IMR-90 (cell line): ENCODE results near the gene MEIS2. TPM values are rescaled to one million over a fixed set of nuclear protein-coding genes. Genes with fewer than 3 reads are reported as not detected.

Experiments used
- ATAC-seq: fragments of 200-7000 bp; cut with Tn5 transposase; 2 replicates; pipeline ENCODE4 v1.9.1; 2020; ENCODE audit warnings: low read depth, mild to moderate bottlenecking, moderate library complexity
- BruUV-seq: library from RNA; stranded (reverse); fragments of 400-500 nt; replicated peaks from 2 replicates; lab custom pipeline; 2021; lab: Mats Ljungman, UMichigan
- CTCF ChIA-PET: fragments of 300-600 bp; formaldehyde crosslinking; extraction: SDS; loops from one replicate; lab custom pipeline; 2021; ENCODE audit warnings: antibody characterized with exemption; lab: Yijun Ruan, JAX
- POLR2A ChIA-PET: fragments of 300-600 bp; sonication (Branson Sonifier 250); formaldehyde crosslinking; loops from one replicate; lab custom pipeline; 2022; ENCODE audit warnings: antibody characterized with exemption; ENCODE audit not compliant: unreplicated experiment; lab: Charles Lee
- DNase-seq: peaks from one replicate; pipeline ENCODE4 v3.0.0; 2013
- H2AFZ ChIP-seq: replicated peaks from 2 replicates; pipeline ENCODE3; 2013; ENCODE audit warnings: low read length, mild to moderate bottlenecking; ENCODE audit not compliant: poor library complexity
- H2AK5ac ChIP-seq: 2 replicates; pipeline ENCODE4 v1.6.1; 2013; ENCODE audit warnings: low read depth, low read length, inconsistent platforms
- H2AK9ac ChIP-seq: replicated peaks from 2 replicates; pipeline ENCODE3; 2013; ENCODE audit warnings: mild to moderate bottlenecking, low read depth, low read length, moderate library complexity; ENCODE audit not compliant: poor library complexity
- H2BK120ac ChIP-seq: 2 replicates; pipeline ENCODE4 v1.6.1; 2013; ENCODE audit warnings: low read depth, low read length, inconsistent platforms
- H2BK15ac ChIP-seq: 3 replicates; pipeline ENCODE4 v1.6.1; 2013; ENCODE audit warnings: low read depth, low read length, inconsistent platforms
- H2BK20ac ChIP-seq: 2 replicates; pipeline ENCODE4 v1.6.1; 2013; ENCODE audit warnings: low read depth, mild to moderate bottlenecking, inconsistent platforms, low read length, moderate library complexity
- H2BK5ac ChIP-seq: 2 replicates; pipeline ENCODE4 v1.6.1; 2013; ENCODE audit warnings: mild to moderate bottlenecking, low read depth, low read length, inconsistent platforms; ENCODE audit not compliant: poor library complexity, severe bottlenecking
- H3K14ac ChIP-seq: replicated peaks from 2 replicates; pipeline ENCODE4 v1.6.1; 2013; ENCODE audit warnings: low read depth, low read length, inconsistent platforms
- H3K18ac ChIP-seq: 2 replicates; pipeline ENCODE4 v1.6.1; 2013; ENCODE audit warnings: low read depth, low read length, control low read depth
- H3K23ac ChIP-seq: 2 replicates; pipeline ENCODE4 v1.6.1; 2013; ENCODE audit warnings: low read depth, low read length, inconsistent platforms
- H3K27ac ChIP-seq: 2 replicates; pipeline ENCODE4 v1.5.1; 2013; ENCODE audit warnings: mild to moderate bottlenecking, control low read depth, low read length; ENCODE audit not compliant: insufficient read depth
- H3K27me3 ChIP-seq: 2 replicates; pipeline ENCODE4 v1.6.1; 2013; ENCODE audit warnings: low read length; ENCODE audit not compliant: control insufficient read depth, insufficient read depth
- H3K36me3 ChIP-seq: 2 replicates; pipeline ENCODE4 v1.6.1; 2013; ENCODE audit warnings: low read length, mixed read lengths; ENCODE audit not compliant: control insufficient read depth, insufficient read depth
- H3K4ac ChIP-seq: 2 replicates; pipeline ENCODE4 v1.6.1; 2013; ENCODE audit warnings: low read depth, low read length, inconsistent platforms
- H3K4me1 ChIP-seq: 2 replicates; pipeline ENCODE4 v1.6.1; 2013; ENCODE audit warnings: low read length, mixed read lengths; ENCODE audit not compliant: control insufficient read depth, insufficient read depth
- H3K4me2 ChIP-seq: 2 replicates; pipeline ENCODE4 v1.6.1; 2013; ENCODE audit warnings: low read depth, mild to moderate bottlenecking, control low read depth, low read length, moderate library complexity
- H3K4me3 ChIP-seq: 2 replicates; pipeline ENCODE4 v1.5.1; 2013; ENCODE audit warnings: low read depth, mild to moderate bottlenecking, control low read depth, low read length, moderate library complexity; ENCODE audit not compliant: insufficient read depth
- H3K56ac ChIP-seq: 2 replicates; pipeline ENCODE4 v1.6.1; 2013; ENCODE audit warnings: low read length, inconsistent platforms; ENCODE audit not compliant: insufficient read depth; ENCODE audit errors: extremely low read depth
- H3K79me1 ChIP-seq, 2 experiments: 2 replicates each; pipeline ENCODE4 v1.6.1; 2013; ENCODE audit warnings: low read length in 2 of 2, inconsistent platforms in 1 of 2, low read depth in 1 of 2
- H3K9ac ChIP-seq: 2 replicates; pipeline ENCODE4 v1.6.1; 2013; ENCODE audit warnings: low read depth, low read length, control low read depth
- H3K9me1 ChIP-seq: 2 replicates; pipeline ENCODE4 v1.6.1; 2013; ENCODE audit warnings: low read length, inconsistent platforms; ENCODE audit not compliant: insufficient read depth
- H3K9me3 ChIP-seq: 2 replicates; pipeline ENCODE4 v1.6.1; 2013; ENCODE audit warnings: low read length; ENCODE audit not compliant: control insufficient read depth, insufficient read depth
- H4K20me1 ChIP-seq: 2 replicates; pipeline ENCODE4 v1.6.1; 2013; ENCODE audit warnings: low read length, inconsistent platforms; ENCODE audit not compliant: insufficient read depth
- H4K5ac ChIP-seq: 2 replicates; pipeline ENCODE4 v1.6.1; 2013; ENCODE audit warnings: mild to moderate bottlenecking, low read depth, low read length, control low read depth
- H4K8ac ChIP-seq, 2 experiments: 2 replicates each; pipeline ENCODE4 v1.6.1; 2013; ENCODE audit warnings: low read depth in 2 of 2, low read length in 2 of 2, control low read depth in 1 of 2, inconsistent platforms in 1 of 2
- H4K91ac ChIP-seq: 2 replicates; pipeline ENCODE4 v1.6.1; 2013; ENCODE audit warnings: low read depth, low read length, inconsistent platforms; ENCODE audit not compliant: insufficient read depth
- BHLHE40 ChIP-seq: fragments of 150-350 bp; IDR thresholded peaks from 2 replicates; pipeline ENCODE4 v1.6.1; 2016; ENCODE audit warnings: mild to moderate bottlenecking, low read depth, low read length
- CEBPB ChIP-seq: IDR thresholded peaks from 2 replicates; pipeline ENCODE4 v1.6.1; 2012; ENCODE audit warnings: low read depth, low read length, improper control_type of control experiment
- CHD1 ChIP-seq: IDR thresholded peaks from 2 replicates; pipeline ENCODE4 v1.6.1; 2012; ENCODE audit warnings: low read depth, low read length, improper control_type of control experiment
- FOS ChIP-seq: fragments of 150-350 bp; IDR thresholded peaks from 2 replicates; pipeline ENCODE4 v1.6.1; 2016; ENCODE audit warnings: low read depth, low read length
- MAFK ChIP-seq: IDR thresholded peaks from 2 replicates; pipeline ENCODE4 v1.6.1; 2012; ENCODE audit warnings: low read depth, low read length, improper control_type of control experiment
- MAZ ChIP-seq: IDR thresholded peaks from 2 replicates; pipeline ENCODE4 v1.6.1; 2012; ENCODE audit warnings: low read depth, mild to moderate bottlenecking, low read length, improper control_type of control experiment, moderate library complexity, borderline replicate concordance
- MXI1 ChIP-seq: IDR thresholded peaks from 2 replicates; pipeline ENCODE4 v1.6.1; 2012; ENCODE audit warnings: low read depth, mild to moderate bottlenecking, low read length, moderate library complexity, borderline replicate concordance
- NFE2L2 ChIP-seq: fragments of 150-350 bp; IDR thresholded peaks from 2 replicates; pipeline ENCODE4 v1.6.1; 2016; ENCODE audit warnings: low read depth, mild to moderate bottlenecking, low read length
- POLR2A ChIP-seq: IDR thresholded peaks from 2 replicates; pipeline ENCODE4 v1.6.1; 2012; ENCODE audit warnings: mild to moderate bottlenecking, low read depth, low read length
- RAD21 ChIP-seq: IDR thresholded peaks from 2 replicates; pipeline ENCODE4 v1.6.1; 2012; ENCODE audit warnings: low read length, improper control_type of control experiment
- RCOR1 ChIP-seq: IDR thresholded peaks from 2 replicates; pipeline ENCODE4 v1.6.1; 2012; ENCODE audit warnings: mild to moderate bottlenecking, low read length, improper control_type of control experiment; ENCODE audit not compliant: insufficient replicate concordance
- RFX5 ChIP-seq: IDR thresholded peaks from 2 replicates; pipeline ENCODE4 v1.8.0; 2012; ENCODE audit warnings: low read depth, mild to moderate bottlenecking, low read length, moderate library complexity
- SMC3 ChIP-seq: fragments of 150-350 bp; IDR thresholded peaks from 2 replicates; pipeline ENCODE4 v1.6.1; 2016; ENCODE audit warnings: low read depth, mild to moderate bottlenecking, antibody characterized with exemption, low read length, moderate library complexity
- WGBS, 2 experiments: methylation state at CpG; one replicate each; pipeline versions ENCODE4 v1.1.5 to v1.1.7; 2013; ENCODE audit warnings: missing lambda C conversion rate in 2 of 2; ENCODE audit not compliant: insufficient read length in 1 of 2; ENCODE audit errors: extremely low coverage in 2 of 2; 5-methylcytosine and 5-hydroxymethylcytosine counted together
- dilution Hi-C: fragments of 300-500 bp; cut with HindIII; formaldehyde crosslinking; loops from one replicate; pipeline ENCODE4 v1.14.3; 2018; ENCODE audit warnings: low sequenced_read_pairs; ENCODE audit not compliant: unreplicated experiment
- in situ Hi-C: fragments of 300-500 bp; cut with MboI; formaldehyde crosslinking; loops from 3 replicates; pipeline ENCODE4 v1.14.3; 2019; ENCODE audit warnings: low sequenced_read_pairs, inconsistent platforms, mixed read lengths
- intact Hi-C: fragments of 100-400 bp; cut with micrococcal nuclease; formaldehyde crosslinking; loops from 2 replicates; pipeline ENCODE4 v1.10.0; 2022
- polyA plus RNA-seq, 3 experiments: library from polyadenylated mRNA; depleted of rRNA; stranded (reverse); fragments of >200 nt; gene quantifications; 2 replicates each; pipeline ENCODE4 v1.2.3, GENCODE V29; 2012; ENCODE audit warnings: low replicate concordance in 1 of 3
- total RNA-seq: library from RNA; depleted of rRNA; stranded (reverse); fragments of >200 nt; gene quantifications from 2 replicates; pipeline ENCODE4 v1.2.3, GENCODE V29; 2012
- TF ChIP-seq, protein P1 (sequence below): conservative IDR thresholded peaks from 2 replicates; pipeline ENCODE4 v1.5.1; 2012; ENCODE audit warnings: mild to moderate bottlenecking, low read depth, low read length, improper control_type of control experiment
- TF ChIP-seq, protein P2 (sequence below): fragments of 150-350 bp; IDR thresholded peaks from 2 replicates; pipeline ENCODE4 v1.6.1; 2016; ENCODE audit warnings: low read depth, mild to moderate bottlenecking, low read length, moderate library complexity, borderline replicate concordance
- TF ChIP-seq, protein P3 (sequence below): fragments of 150-350 bp; IDR thresholded peaks from 2 replicates; pipeline ENCODE4 v1.6.1; 2017; ENCODE audit warnings: mild to moderate bottlenecking, antibody characterized with exemption, low read length, low read depth

Gene MEIS2
- total and polyA plus RNA-seq, 2 of the 4 experiments (the other 2 are of a cell fraction): 70.1 to 71.3 TPM

DNA sequence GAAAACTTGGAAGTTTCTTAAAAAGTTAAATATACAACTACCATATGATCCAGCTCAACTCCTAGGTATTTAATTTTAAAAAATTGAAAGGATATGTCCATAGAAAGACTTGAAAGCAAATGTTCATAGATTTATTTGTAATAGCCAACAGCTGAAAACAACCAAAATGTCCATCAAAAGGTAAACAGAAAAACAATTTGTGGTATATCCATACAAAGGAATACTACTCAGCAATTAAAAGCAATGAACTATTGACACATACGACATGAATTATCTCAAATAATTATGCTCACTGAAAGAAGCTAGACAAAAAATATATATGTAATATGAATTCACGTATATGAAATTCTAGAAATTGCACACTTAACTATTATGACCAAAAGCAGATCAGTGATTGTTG is 249.5 kb downstream of the MEIS2 start:
- no peak for DNase-seq
- CTCF ChIA-PET: no interaction called here
- no peaks in the 10 kb centered on the region for H3K9me3 ChIP-seq
- H4K5ac ChIP-seq: no peak overlapping the region
- no peak for ATAC-seq
- H4K8ac ChIP-seq: no peak overlapping the region
- H2BK5ac ChIP-seq: no peak overlapping the region
- in situ Hi-C loops (no loop called here), intact Hi-C loops (no loop called here), dilution Hi-C loops (no loop called here)
- H4K91ac ChIP-seq: no peak overlapping the region
- H4K20me1 ChIP-seq: no peaks in the 10 kb centered on the region
- H3K79me1 ChIP-seq: no peaks in the 10 kb centered on the region
- H3K9ac ChIP-seq: no peak overlapping the region
- H3K27me3 ChIP-seq: no peaks in the 10 kb centered on the region
- H3K4me2 ChIP-seq: no peak overlapping the region
- H3K56ac ChIP-seq: no peak overlapping the region
- no CpG with 5 or more reads among the region's 2 CpGs for WGBS, 2 experiments
- H3K4me1 ChIP-seq: no peaks in the 10 kb centered on the region
- POLR2A ChIA-PET: no interaction called here
- no peak overlapping the region for H3K23ac ChIP-seq
- no peak overlapping the region for H2BK20ac ChIP-seq
- TF ChIP-seq RAD21: no peak
- TF ChIP-seq, protein P1, sequence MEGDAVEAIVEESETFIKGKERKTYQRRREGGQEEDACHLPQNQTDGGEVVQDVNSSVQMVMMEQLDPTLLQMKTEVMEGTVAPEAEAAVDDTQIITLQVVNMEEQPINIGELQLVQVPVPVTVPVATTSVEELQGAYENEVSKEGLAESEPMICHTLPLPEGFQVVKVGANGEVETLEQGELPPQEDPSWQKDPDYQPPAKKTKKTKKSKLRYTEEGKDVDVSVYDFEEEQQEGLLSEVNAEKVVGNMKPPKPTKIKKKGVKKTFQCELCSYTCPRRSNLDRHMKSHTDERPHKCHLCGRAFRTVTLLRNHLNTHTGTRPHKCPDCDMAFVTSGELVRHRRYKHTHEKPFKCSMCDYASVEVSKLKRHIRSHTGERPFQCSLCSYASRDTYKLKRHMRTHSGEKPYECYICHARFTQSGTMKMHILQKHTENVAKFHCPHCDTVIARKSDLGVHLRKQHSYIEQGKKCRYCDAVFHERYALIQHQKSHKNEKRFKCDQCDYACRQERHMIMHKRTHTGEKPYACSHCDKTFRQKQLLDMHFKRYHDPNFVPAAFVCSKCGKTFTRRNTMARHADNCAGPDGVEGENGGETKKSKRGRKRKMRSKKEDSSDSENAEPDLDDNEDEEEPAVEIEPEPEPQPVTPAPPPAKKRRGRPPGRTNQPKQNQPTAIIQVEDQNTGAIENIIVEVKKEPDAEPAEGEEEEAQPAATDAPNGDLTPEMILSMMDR: no peak
- TF ChIP-seq, protein P2, sequence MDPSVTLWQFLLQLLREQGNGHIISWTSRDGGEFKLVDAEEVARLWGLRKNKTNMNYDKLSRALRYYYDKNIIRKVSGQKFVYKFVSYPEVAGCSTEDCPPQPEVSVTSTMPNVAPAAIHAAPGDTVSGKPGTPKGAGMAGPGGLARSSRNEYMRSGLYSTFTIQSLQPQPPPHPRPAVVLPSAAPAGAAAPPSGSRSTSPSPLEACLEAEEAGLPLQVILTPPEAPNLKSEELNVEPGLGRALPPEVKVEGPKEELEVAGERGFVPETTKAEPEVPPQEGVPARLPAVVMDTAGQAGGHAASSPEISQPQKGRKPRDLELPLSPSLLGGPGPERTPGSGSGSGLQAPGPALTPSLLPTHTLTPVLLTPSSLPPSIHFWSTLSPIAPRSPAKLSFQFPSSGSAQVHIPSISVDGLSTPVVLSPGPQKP: no peak
- TF ChIP-seq POLR2A: no peak
- TF ChIP-seq FOS: no peak
- no peak for TF ChIP-seq NFE2L2
- TF ChIP-seq RFX5: no peak
- no peak for TF ChIP-seq MAFK
- no peak for TF ChIP-seq RCOR1
- no peak for TF ChIP-seq CEBPB
- no peak for TF ChIP-seq SMC3
- TF ChIP-seq CHD1: no peak
- TF ChIP-seq BHLHE40: no peak
- TF ChIP-seq MXI1: no peak
- no peak for TF ChIP-seq MAZ
- TF ChIP-seq, protein P3, sequence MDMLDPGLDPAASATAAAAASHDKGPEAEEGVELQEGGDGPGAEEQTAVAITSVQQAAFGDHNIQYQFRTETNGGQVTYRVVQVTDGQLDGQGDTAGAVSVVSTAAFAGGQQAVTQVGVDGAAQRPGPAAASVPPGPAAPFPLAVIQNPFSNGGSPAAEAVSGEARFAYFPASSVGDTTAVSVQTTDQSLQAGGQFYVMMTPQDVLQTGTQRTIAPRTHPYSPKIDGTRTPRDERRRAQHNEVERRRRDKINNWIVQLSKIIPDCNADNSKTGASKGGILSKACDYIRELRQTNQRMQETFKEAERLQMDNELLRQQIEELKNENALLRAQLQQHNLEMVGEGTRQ: no peak
- H3K4me3 ChIP-seq: no peak overlapping the region
- no peak overlapping the region for H2AFZ ChIP-seq
- no peak overlapping the region for H2BK15ac ChIP-seq
- H3K18ac ChIP-seq: no peak overlapping the region
- H2AK5ac ChIP-seq: no peak overlapping the region
- H3K9me1 ChIP-seq: no peaks in the 10 kb centered on the region
- no peaks in the 10 kb centered on the region for H3K36me3 ChIP-seq
- H3K27ac ChIP-seq: no peak overlapping the region
- no peak overlapping the region for H3K14ac ChIP-seq
- BruUV-seq: no TSS peak
- no peak overlapping the region for H2BK120ac ChIP-seq
- H3K4ac ChIP-seq: no peak overlapping the region
- H2AK9ac ChIP-seq: no peak overlapping the region
